SK-N-SH (cell line): ENCODE measurements around the gene FRMPD4. TPM values are rescaled to one million over a fixed set of nuclear protein-coding genes. Genes with fewer than 3 reads are reported as not detected.

Source experiments
- CTCF ChIA-PET: fragments of 300-600, 350-600 bp; formaldehyde crosslinking; extraction: SDS; loops from one replicate; lab custom pipeline; 2021; lab: Yijun Ruan, JAX
- POLR2A ChIA-PET: fragments of 350-600 bp; sonication (Branson Sonifier 250); formaldehyde crosslinking; extraction: SDS; loops from one replicate; lab custom pipeline; 2020; ENCODE audit warnings: antibody characterized with exemption, inconsistent platforms; lab: Yijun Ruan, JAX
- DNase-seq: peaks from one replicate; pipeline ENCODE4 v3.0.0; 2012
- H2AFZ ChIP-seq: fragments of 200-600 bp; sonication (generic); 2 replicates; pipeline ENCODE4 v1.8.1; 2016; ENCODE audit warnings: antibody characterized with exemption, mild to moderate bottlenecking, low read depth
- H3F3A ChIP-seq: fragments of 200-600 bp; sonication (generic); replicated peaks from 2 replicates; pipeline ENCODE3; 2016; ENCODE audit warnings: antibody characterized with exemption, mild to moderate bottlenecking; ENCODE audit not compliant: insufficient read depth
- H3K27ac ChIP-seq, 2 experiments: fragments of 200-500 bp in 1 of 2; fragments of 200-600 bp in 1 of 2; sonication (Bioruptor generic) in 1 of 2; sonication (generic), shearing (Covaris generic) in 1 of 2; 2 replicates each; pipeline versions ENCODE4 v1.5.1 to v1.6.1; 2014 to 2016; ENCODE audit warnings: low read depth in 2 of 2, inconsistent platforms in 1 of 2, low read length in 1 of 2, mild to moderate bottlenecking in 1 of 2, mixed read lengths in 1 of 2
- H3K27me3 ChIP-seq: fragments of 200-600 bp; sonication (generic), shearing (Covaris generic); 2 replicates; pipeline ENCODE4 v1.6.1; 2016; ENCODE audit warnings: mixed run types; ENCODE audit not compliant: insufficient read depth
- H3K36me3 ChIP-seq, 2 experiments: fragments of 200-500 bp in 1 of 2; fragments of 200-600 bp in 1 of 2; sonication (Bioruptor generic) in 1 of 2; sonication (generic) in 1 of 2; replicated peaks in 1 of 2; 2 replicates each; pipeline versions ENCODE3 to v1.5.1; 2014 to 2016; ENCODE audit warnings: low read length in 1 of 2, mild to moderate bottlenecking in 1 of 2; ENCODE audit not compliant: insufficient read depth in 2 of 2, control insufficient read depth in 1 of 2
- H3K4me1 ChIP-seq, 2 experiments: fragments of 200-500 bp in 1 of 2; fragments of 200-600 bp in 1 of 2; sonication (Bioruptor generic) in 1 of 2; sonication (generic), shearing (Covaris generic) in 1 of 2; 2 replicates each; pipeline versions ENCODE4 v1.5.1 to v1.6.1; 2014 to 2016; ENCODE audit warnings: low read depth in 1 of 2, low read length in 1 of 2, mixed run types in 1 of 2; ENCODE audit not compliant: insufficient read depth in 2 of 2, control insufficient read depth in 1 of 2
- H3K4me2 ChIP-seq: fragments of 200-600 bp; sonication (generic), shearing (Covaris generic); 2 replicates; pipeline ENCODE4 v1.6.1; 2017; ENCODE audit warnings: mixed run types
- H3K4me3 ChIP-seq, 2 experiments: fragments of 200-500 bp in 1 of 2; fragments of 200-600 bp in 1 of 2; sonication (Bioruptor generic) in 1 of 2; sonication (generic), shearing (Covaris generic) in 1 of 2; 2 replicates each; pipeline versions ENCODE4 v1.5.1 to v1.8.1; 2014 to 2016; ENCODE audit warnings: low read depth in 2 of 2, inconsistent platforms in 1 of 2, low read length in 1 of 2, mild to moderate bottlenecking in 1 of 2, mixed read lengths in 1 of 2, moderate library complexity in 1 of 2
- H3K79me2 ChIP-seq: fragments of 200-600 bp; sonication (generic); 2 replicates; pipeline ENCODE4 v1.8.1; 2017; ENCODE audit warnings: mild to moderate bottlenecking; ENCODE audit not compliant: insufficient read depth
- H3K9ac ChIP-seq: fragments of 200-600 bp; sonication (generic); 2 replicates; pipeline ENCODE4 v1.6.1; 2017; ENCODE audit warnings: mixed run types
- H3K9me2 ChIP-seq: fragments of 200-600 bp; sonication (generic); 2 replicates; pipeline ENCODE4 v1.6.1; 2017; ENCODE audit warnings: mixed run types
- H3K9me3 ChIP-seq: fragments of 200-600 bp; sonication (generic); 2 replicates; pipeline ENCODE4 v1.6.1; 2017; ENCODE audit warnings: mixed run types, mild to moderate bottlenecking, moderate library complexity
- H4K20me1 ChIP-seq: fragments of 200-600 bp; sonication (generic); 2 replicates; pipeline ENCODE4 v1.6.1; 2017; ENCODE audit warnings: mild to moderate bottlenecking, mixed run types; ENCODE audit not compliant: insufficient read depth
- CHD2 ChIP-seq: fragments of 150-350 bp; IDR thresholded peaks from 2 replicates; pipeline ENCODE4 v1.6.1; 2018; ENCODE audit warnings: low read length; ENCODE audit not compliant: partially characterized antibody
- CTCF ChIP-seq: fragments of 200-600 bp; sonication (generic); IDR thresholded peaks from 2 replicates; pipeline ENCODE4 v1.6.1; 2017; ENCODE audit warnings: antibody characterized with exemption, mild to moderate bottlenecking, moderate library complexity
- EZH2phosphoT487 ChIP-seq: fragments of 200-600 bp; sonication (generic); IDR thresholded peaks from 2 replicates; pipeline ENCODE4 v1.6.1; 2017; ENCODE audit warnings: low read depth, mixed run types, mild to moderate bottlenecking, antibody characterized with exemption, moderate library complexity, borderline replicate concordance
- FOSL2 ChIP-seq: IDR thresholded peaks from 2 replicates; pipeline ENCODE4 v1.4.0; 2012; ENCODE audit warnings: low read depth, mild to moderate bottlenecking, moderate library complexity, borderline replicate concordance
- FOXJ3 ChIP-seq: sonication (generic); formaldehyde crosslinking; IDR thresholded peaks from 2 replicates; pipeline ENCODE4 v1.5.1; 2020; ENCODE audit warnings: mild to moderate bottlenecking, missing genetic modification reagents
- FOXM1 ChIP-seq: IDR thresholded peaks from 2 replicates; pipeline ENCODE4 v1.4.0; 2012; ENCODE audit warnings: low read depth, mild to moderate bottlenecking
- GABPA ChIP-seq: IDR thresholded peaks from 2 replicates; pipeline ENCODE4 v1.4.0; 2012; ENCODE audit warnings: low read depth, mild to moderate bottlenecking
- GATA2 ChIP-seq: sonication (generic); formaldehyde crosslinking; IDR thresholded peaks from 2 replicates; pipeline ENCODE4 v1.5.0; 2020; ENCODE audit warnings: mild to moderate bottlenecking, missing genetic modification reagents
- JUND ChIP-seq: IDR thresholded peaks from 2 replicates; pipeline ENCODE4 v1.4.0; 2012
- MEF2A ChIP-seq: IDR thresholded peaks from 2 replicates; pipeline ENCODE4 v1.4.0; 2012; ENCODE audit warnings: low read depth, borderline replicate concordance
- PBX3 ChIP-seq: IDR thresholded peaks from 2 replicates; pipeline ENCODE4; 2012
- POLR2AphosphoS5 ChIP-seq: IDR thresholded peaks from 2 replicates; pipeline ENCODE4 v1.6.1; 2012; ENCODE audit warnings: low read depth, low read length
- RAD21 ChIP-seq: IDR thresholded peaks from 2 replicates; pipeline ENCODE4 v1.6.1; 2012; ENCODE audit warnings: mild to moderate bottlenecking, low read length
- RCOR1 ChIP-seq: fragments of 150-350 bp; IDR thresholded peaks from 2 replicates; pipeline ENCODE4 v1.6.1; 2017; ENCODE audit warnings: antibody characterized with exemption, low read length
- RFX5 ChIP-seq: IDR thresholded peaks from 2 replicates; pipeline ENCODE4 v1.6.1; 2012; ENCODE audit warnings: mild to moderate bottlenecking, improper control_type of control experiment, low read length
- YY1 ChIP-seq: IDR thresholded peaks from 2 replicates; pipeline ENCODE4 v1.4.0; 2012; ENCODE audit warnings: low read depth, mild to moderate bottlenecking
- ZBTB33 ChIP-seq: IDR thresholded peaks from 2 replicates; pipeline ENCODE4 v1.4.0; 2012; ENCODE audit warnings: low read depth, borderline replicate concordance
- WGBS: methylation state at CpG from one replicate; pipeline ENCODE4 v1.1.6; 2017; ENCODE audit warnings: low lambda C conversion rate; 5-methylcytosine and 5-hydroxymethylcytosine counted together
- polyA plus RNA-seq, 3 experiments: library from polyadenylated mRNA; depleted of rRNA; stranded (reverse); fragments of >200 nt; gene quantifications; 2 replicates each; pipeline ENCODE4 v1.2.3, GENCODE V29; 2012
- TF ChIP-seq, protein P1 (sequence below): IDR thresholded peaks from 2 replicates; pipeline ENCODE4 v1.4.0; 2012; ENCODE audit warnings: low read depth
- TF ChIP-seq, protein P2 (sequence below): IDR thresholded peaks from 2 replicates; pipeline ENCODE4 v1.4.0; 2012; ENCODE audit warnings: low read depth, borderline replicate concordance
- TF ChIP-seq, protein P3 (sequence below): fragments of 150-350 bp; IDR thresholded peaks from 2 replicates; pipeline ENCODE4 v1.6.1; 2017; ENCODE audit warnings: antibody characterized with exemption, low read length, low read depth, borderline replicate concordance

The FRMPD4 gene
- polyA plus RNA-seq, 1 of the 3 experiments (the other 2 are of a cell fraction): not detected

- TF ChIP-seq, protein P1, sequence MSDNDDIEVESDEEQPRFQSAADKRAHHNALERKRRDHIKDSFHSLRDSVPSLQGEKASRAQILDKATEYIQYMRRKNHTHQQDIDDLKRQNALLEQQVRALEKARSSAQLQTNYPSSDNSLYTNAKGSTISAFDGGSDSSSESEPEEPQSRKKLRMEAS: no peak
- TF ChIP-seq FOXM1 (no peak), FOSL2 (peak; percentile 47; the same call in 1 of the 2 replicates), GATA2 (CRISPR knock-in tag) (no peak), POLR2AphosphoS5 (no peak), MEF2A (no peak)
- Histone ChIP-seq H3K4me3 (no peak overlapping the region), H3K27me3 (no peaks in the 10 kb centered on the region), H3K79me2 (no peaks in the 10 kb centered on the region), H2AFZ (no peak overlapping the region), H3K9me2 (no peaks in the 10 kb centered on the region), H4K20me1 (no peaks in the 10 kb centered on the region), H3K4me2 (no peak overlapping the region), H3K9ac (no peak overlapping the region), H3K4me1 (no peaks in the 10 kb centered on the region), H3F3A (peaks cover 14% of the 10 kb centered on the region), H3K9me3 (no peaks in the 10 kb centered on the region), H3K36me3 (no peaks in the 10 kb centered on the region), H3K27ac (peak overlapping the region in 1 of 2 experiments; percentile 53; a peak in 2 of 4 replicates)
- 2% methylated on average over 2 of the region's 2 CpGs for WGBS
- ChIA-PET POLR2A (no interaction called here), CTCF (interaction anchor here (0.8 kb wide), 1 partner anchor 14 kb away, joined by 3 read pairs; no protein-coding TSS in a partner anchor)
- no peak for DNase-seq
Measured at GRCh38 chrX:12360383-12360782, 222.1 kb downstream of the FRMPD4 start.

DNA sequence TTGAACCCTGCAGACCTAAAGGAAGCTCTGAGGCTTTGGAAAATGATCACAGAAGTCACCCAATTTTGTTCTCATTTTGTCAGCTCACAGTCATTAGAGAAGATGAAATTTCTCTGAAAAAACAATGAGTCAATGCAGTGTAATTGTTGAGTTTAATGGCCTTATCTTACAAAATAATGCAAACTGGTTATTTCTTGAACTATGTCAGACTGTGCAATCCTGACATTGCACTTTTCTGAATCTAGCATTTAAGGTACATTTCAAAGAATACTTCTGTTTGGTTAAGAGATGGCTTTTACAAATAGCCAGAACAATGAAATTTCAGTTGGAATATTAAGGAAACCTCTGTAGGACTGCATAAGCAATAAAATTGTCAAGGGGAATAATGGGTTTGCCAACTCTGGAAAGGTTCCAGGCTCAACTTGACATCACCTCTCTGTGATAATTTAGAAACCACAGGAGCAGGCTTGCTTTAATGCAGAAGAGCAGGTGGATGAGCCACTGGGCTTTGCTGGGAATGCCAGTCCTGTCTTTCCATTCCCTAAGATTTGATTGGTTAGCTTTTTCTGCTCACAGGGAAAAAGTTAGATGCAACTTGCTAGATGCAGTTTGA is 222.8 kb downstream of the FRMPD4 start:
- ChIA-PET POLR2A (no interaction called here), CTCF (interaction anchor here (0.8 kb wide), 1 partner anchor 13 kb away, joined by 3 read pairs; no protein-coding TSS in a partner anchor)
- Histone ChIP-seq H3K27me3 (no peaks in the 10 kb centered on the region), H3K9me3 (no peaks in the 10 kb centered on the region), H3K9ac (no peak overlapping the region), H3K4me1 (no peaks in the 10 kb centered on the region), H3K27ac (peak overlapping the region in 1 of 2 experiments; percentile 53; a peak in 2 of 4 replicates), H3K36me3 (no peaks in the 10 kb centered on the region), H2AFZ (no peak overlapping the region), H3K9me2 (no peaks in the 10 kb centered on the region), H3K4me2 (no peak overlapping the region), H3K79me2 (no peaks in the 10 kb centered on the region), H3K4me3 (no peak overlapping the region), H4K20me1 (no peaks in the 10 kb centered on the region), H3F3A (peaks cover 14% of the 10 kb centered on the region)
- DNase-seq: no peak
- TF ChIP-seq RFX5 (no peak), RCOR1 (no peak), CTCF (no peak), JUND (no peak), YY1 (no peak), RAD21 (no peak), CHD2 (no peak), GABPA (no peak), PBX3 (no peak), EZH2phosphoT487 (no peak), FOXJ3 (CRISPR knock-in tag) (no peak), FOSL2 (no peak), ZBTB33 (no peak)
- TF ChIP-seq, protein P2, sequence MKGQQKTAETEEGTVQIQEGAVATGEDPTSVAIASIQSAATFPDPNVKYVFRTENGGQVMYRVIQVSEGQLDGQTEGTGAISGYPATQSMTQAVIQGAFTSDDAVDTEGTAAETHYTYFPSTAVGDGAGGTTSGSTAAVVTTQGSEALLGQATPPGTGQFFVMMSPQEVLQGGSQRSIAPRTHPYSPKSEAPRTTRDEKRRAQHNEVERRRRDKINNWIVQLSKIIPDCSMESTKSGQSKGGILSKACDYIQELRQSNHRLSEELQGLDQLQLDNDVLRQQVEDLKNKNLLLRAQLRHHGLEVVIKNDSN: no peak
- TF ChIP-seq, protein P3, sequence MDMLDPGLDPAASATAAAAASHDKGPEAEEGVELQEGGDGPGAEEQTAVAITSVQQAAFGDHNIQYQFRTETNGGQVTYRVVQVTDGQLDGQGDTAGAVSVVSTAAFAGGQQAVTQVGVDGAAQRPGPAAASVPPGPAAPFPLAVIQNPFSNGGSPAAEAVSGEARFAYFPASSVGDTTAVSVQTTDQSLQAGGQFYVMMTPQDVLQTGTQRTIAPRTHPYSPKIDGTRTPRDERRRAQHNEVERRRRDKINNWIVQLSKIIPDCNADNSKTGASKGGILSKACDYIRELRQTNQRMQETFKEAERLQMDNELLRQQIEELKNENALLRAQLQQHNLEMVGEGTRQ: no peak
- TF ChIP-seq, protein P1: no peak
